Astrocyte (in vitro differentiated cells and primary cell): ENCODE results near the gene DISC1. TPM values are rescaled to one million over a fixed set of nuclear protein-coding genes. Genes with fewer than 3 reads are reported as not detected.

Experiments used
- DNase-seq: peaks from one replicate; pipeline ENCODE4 v3.0.0-alpha.2; 2010; ENCODE audit warnings: low read depth
- FAIRE-seq: peaks from 2 replicates; lab custom pipeline; 2011; peaks lifted over from hg19 to GRCh38; lab: Jason Lieb, UNC
- H2AFZ ChIP-seq: 2 replicates; pipeline ENCODE4 v1.6.0; 2012; ENCODE audit warnings: low read depth, low read length, inconsistent platforms
- H3K27ac ChIP-seq: 2 replicates; pipeline ENCODE4 v1.5.1; 2011; ENCODE audit warnings: low read depth, low read length, inconsistent platforms
- H3K27me3 ChIP-seq: 2 replicates; pipeline ENCODE4 v1.6.0; 2011; ENCODE audit warnings: low read length, inconsistent platforms; ENCODE audit not compliant: insufficient read depth
- H3K36me3 ChIP-seq: 2 replicates; pipeline ENCODE4 v1.5.1; 2011; ENCODE audit warnings: low read length, inconsistent platforms; ENCODE audit not compliant: insufficient read depth
- H3K4me1 ChIP-seq: 2 replicates; pipeline ENCODE4 v1.5.1; 2011; ENCODE audit warnings: low read length, inconsistent platforms; ENCODE audit not compliant: insufficient read depth
- H3K4me2 ChIP-seq: 2 replicates; pipeline ENCODE4 v1.6.0; 2012; ENCODE audit warnings: low read length, inconsistent platforms
- H3K4me3 ChIP-seq: 2 replicates; pipeline ENCODE4 v1.5.1; 2011; ENCODE audit warnings: low read depth, mild to moderate bottlenecking, low read length, inconsistent platforms; ENCODE audit not compliant: insufficient read depth
- H3K79me2 ChIP-seq: 2 replicates; pipeline ENCODE4 v1.6.0; 2012; ENCODE audit warnings: mild to moderate bottlenecking, low read length, inconsistent platforms; ENCODE audit not compliant: insufficient read depth
- H3K9ac ChIP-seq: 2 replicates; pipeline ENCODE4 v1.6.0; 2012; ENCODE audit warnings: mild to moderate bottlenecking, low read length, inconsistent platforms
- H3K9me3 ChIP-seq: 2 replicates; pipeline ENCODE4 v1.5.1; 2012; ENCODE audit warnings: low read depth, mild to moderate bottlenecking, low read length, inconsistent platforms; ENCODE audit not compliant: insufficient read depth
- H4K20me1 ChIP-seq: 2 replicates; pipeline ENCODE4 v1.6.0; 2012; ENCODE audit warnings: low read length, inconsistent platforms; ENCODE audit not compliant: insufficient read depth
- H3K27ac Mint-ChIP-seq: one replicate; pipeline ENCODE4 v1.8.0; 2021; ENCODE audit warnings: mild to moderate bottlenecking, mixed read lengths; ENCODE audit not compliant: unreplicated experiment
- H3K27me3 Mint-ChIP-seq: one replicate; pipeline ENCODE4 v1.8.0; 2021; ENCODE audit warnings: low read depth, mixed read lengths; ENCODE audit not compliant: unreplicated experiment
- H3K36me3 Mint-ChIP-seq: one replicate; pipeline ENCODE4 v1.8.0; 2021; ENCODE audit warnings: low read depth, mixed read lengths; ENCODE audit not compliant: unreplicated experiment
- H3K4me1 Mint-ChIP-seq: one replicate; pipeline ENCODE4 v1.8.0; 2021; ENCODE audit warnings: low read depth, mixed read lengths; ENCODE audit not compliant: unreplicated experiment
- H3K4me3 Mint-ChIP-seq: one replicate; pipeline ENCODE4 v1.8.0; 2021; ENCODE audit warnings: mild to moderate bottlenecking, moderate library complexity, mixed read lengths; ENCODE audit not compliant: unreplicated experiment
- H3K9me3 Mint-ChIP-seq: one replicate; pipeline ENCODE4 v1.8.0; 2021; ENCODE audit warnings: mild to moderate bottlenecking, mixed read lengths; ENCODE audit not compliant: unreplicated experiment
- EZH2 ChIP-seq: IDR thresholded peaks from 2 replicates; pipeline ENCODE4 v1.6.1; 2012; ENCODE audit warnings: mild to moderate bottlenecking, low read length, inconsistent platforms; ENCODE audit not compliant: insufficient read depth
- total RNA-seq: library from RNA; stranded (reverse); gene quantifications from 2 replicates; pipeline ENCODE4 v1.2.1, GENCODE V29; 2021
- TF ChIP-seq, protein P1 (sequence below): IDR thresholded peaks from 2 replicates; pipeline ENCODE4 v1.5.1; 2011; ENCODE audit warnings: low read depth, mild to moderate bottlenecking, inconsistent platforms, low read length, moderate library complexity; ENCODE audit not compliant: insufficient read depth

Gene DISC1
- total RNA-seq, 1 donor from 2014 or later, result 9.1 TPM

DNA sequence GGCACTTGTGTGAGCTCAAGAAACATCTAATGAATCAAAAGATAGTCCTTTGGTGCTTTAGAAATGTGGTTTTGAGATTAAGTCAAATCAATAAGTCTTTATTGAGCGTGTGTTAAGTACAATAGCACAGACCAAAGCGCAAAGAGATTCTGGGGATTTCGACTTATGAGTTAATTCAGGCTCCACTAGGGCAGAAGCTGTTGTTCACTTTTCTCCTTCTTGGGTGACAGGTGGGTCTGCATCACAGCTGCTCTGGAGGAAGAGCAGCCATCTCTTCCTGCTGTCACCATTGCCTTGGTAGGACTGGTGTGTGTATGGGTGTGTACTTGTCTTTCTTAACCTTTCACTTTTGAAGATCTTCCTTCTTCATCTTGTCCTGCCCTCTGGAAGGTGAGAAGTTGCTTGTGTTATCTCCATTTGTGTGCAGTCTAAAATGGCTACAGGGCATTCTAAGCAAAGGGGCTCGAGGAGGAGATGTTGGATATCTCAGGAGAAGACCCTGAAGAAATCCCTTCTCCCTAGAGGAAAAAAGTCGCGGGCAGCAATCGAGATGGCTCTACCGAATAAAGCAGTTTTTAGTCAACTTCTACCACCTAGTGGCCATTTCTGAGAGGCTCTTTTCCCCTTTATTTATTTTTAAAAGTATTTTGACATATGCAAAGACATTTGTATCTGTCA lies 22.9 kb upstream of the DISC1 start:
- peak overlapping the region; percentile 87 for H2AFZ ChIP-seq
- Mint-ChIP-seq H3K36me3 (no peaks in the 10 kb centered on the region), H3K4me1 (peaks cover 6% of the 10 kb centered on the region), H3K4me3 (peak overlapping the region; percentile 75), H3K27me3 (peaks cover 3% of the 10 kb centered on the region), H3K9me3 (no peaks in the 10 kb centered on the region), H3K27ac (no peak overlapping the region)
- no peaks in the 10 kb centered on the region for H3K36me3 ChIP-seq
- FAIRE-seq (no peak), DNase-seq (no peak)
- no peaks in the 10 kb centered on the region for H3K79me2 ChIP-seq
- H3K4me3 ChIP-seq, result peak overlapping the region; percentile 58
- no peaks in the 10 kb centered on the region for H3K9me3 ChIP-seq
- H3K4me2 ChIP-seq, result peak overlapping the region; percentile 88
- H3K4me1 ChIP-seq, result peaks cover 3% of the 10 kb centered on the region
- no peaks in the 10 kb centered on the region for H4K20me1 ChIP-seq
- H3K27me3 ChIP-seq, result no peaks in the 10 kb centered on the region
- TF ChIP-seq, protein P1, sequence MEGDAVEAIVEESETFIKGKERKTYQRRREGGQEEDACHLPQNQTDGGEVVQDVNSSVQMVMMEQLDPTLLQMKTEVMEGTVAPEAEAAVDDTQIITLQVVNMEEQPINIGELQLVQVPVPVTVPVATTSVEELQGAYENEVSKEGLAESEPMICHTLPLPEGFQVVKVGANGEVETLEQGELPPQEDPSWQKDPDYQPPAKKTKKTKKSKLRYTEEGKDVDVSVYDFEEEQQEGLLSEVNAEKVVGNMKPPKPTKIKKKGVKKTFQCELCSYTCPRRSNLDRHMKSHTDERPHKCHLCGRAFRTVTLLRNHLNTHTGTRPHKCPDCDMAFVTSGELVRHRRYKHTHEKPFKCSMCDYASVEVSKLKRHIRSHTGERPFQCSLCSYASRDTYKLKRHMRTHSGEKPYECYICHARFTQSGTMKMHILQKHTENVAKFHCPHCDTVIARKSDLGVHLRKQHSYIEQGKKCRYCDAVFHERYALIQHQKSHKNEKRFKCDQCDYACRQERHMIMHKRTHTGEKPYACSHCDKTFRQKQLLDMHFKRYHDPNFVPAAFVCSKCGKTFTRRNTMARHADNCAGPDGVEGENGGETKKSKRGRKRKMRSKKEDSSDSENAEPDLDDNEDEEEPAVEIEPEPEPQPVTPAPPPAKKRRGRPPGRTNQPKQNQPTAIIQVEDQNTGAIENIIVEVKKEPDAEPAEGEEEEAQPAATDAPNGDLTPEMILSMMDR, result peak; percentile 84
- no peak for TF ChIP-seq EZH2
- peak overlapping the region; percentile 75 for H3K9ac ChIP-seq
- H3K27ac ChIP-seq, result no peak overlapping the region

DNA sequence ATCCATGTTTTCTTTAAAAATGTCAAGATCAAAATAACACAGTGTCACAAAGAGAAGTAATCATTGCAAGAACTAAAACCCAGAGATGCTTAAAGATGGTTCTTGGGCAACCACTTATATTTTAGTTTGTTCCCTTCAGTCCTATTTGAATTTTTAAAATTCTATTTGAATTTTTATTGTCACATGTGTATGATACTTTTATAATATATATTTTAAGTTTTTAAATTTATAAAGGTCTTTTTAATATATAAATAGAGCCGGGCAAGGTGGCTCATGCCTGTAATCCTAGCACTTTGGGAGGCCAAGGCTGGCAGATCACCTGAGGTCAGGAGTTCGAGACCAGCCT lies 22.3 kb upstream of the DISC1 start:
- Histone ChIP-seq H2AFZ (no peak overlapping the region), H3K9me3 (no peaks in the 10 kb centered on the region), H3K36me3 (no peaks in the 10 kb centered on the region), H4K20me1 (no peaks in the 10 kb centered on the region), H3K4me3 (no peak overlapping the region), H3K9ac (no peak overlapping the region), H3K79me2 (no peaks in the 10 kb centered on the region), H3K4me1 (peaks cover 3% of the 10 kb centered on the region), H3K4me2 (peak overlapping the region; percentile 88), H3K27ac (no peak overlapping the region), H3K27me3 (no peaks in the 10 kb centered on the region)
- no peak for FAIRE-seq
- no peaks in the 10 kb centered on the region for H3K36me3 Mint-ChIP-seq
- peaks cover 3% of the 10 kb centered on the region for H3K27me3 Mint-ChIP-seq
- no peak overlapping the region for H3K27ac Mint-ChIP-seq
- H3K9me3 Mint-ChIP-seq, result no peaks in the 10 kb centered on the region
- H3K4me1 Mint-ChIP-seq, result peaks cover 6% of the 10 kb centered on the region
- H3K4me3 Mint-ChIP-seq, result no peak overlapping the region
- no peak for DNase-seq
- TF ChIP-seq, protein P1, result no peak
- TF ChIP-seq EZH2, result no peak
